ENCODE results near the gene UBTD2. TPM values are rescaled to one million over a fixed set of nuclear protein-coding genes. Genes with fewer than 3 reads are reported as not detected.

UBTD2 gene
- total RNA-seq, 1 donor from 2014 or later = 72.7 TPM

- Mint-ChIP-seq H3K36me3 (ENCODE audit: insufficient read depth) (no peaks in the 10 kb centered on the region), H3K27me3 (peaks cover 24% of the 10 kb centered on the region), H3K9me3 (ENCODE audit: low read depth) (no peaks in the 10 kb centered on the region), H3K4me1 (ENCODE audit: low read depth) (peaks cover 10% of the 10 kb centered on the region), H3K27ac (no peak overlapping the region), H3K4me3 (ENCODE audit: low read depth) (peak overlapping the region; percentile 79)
- TF ChIP-seq, protein P1, sequence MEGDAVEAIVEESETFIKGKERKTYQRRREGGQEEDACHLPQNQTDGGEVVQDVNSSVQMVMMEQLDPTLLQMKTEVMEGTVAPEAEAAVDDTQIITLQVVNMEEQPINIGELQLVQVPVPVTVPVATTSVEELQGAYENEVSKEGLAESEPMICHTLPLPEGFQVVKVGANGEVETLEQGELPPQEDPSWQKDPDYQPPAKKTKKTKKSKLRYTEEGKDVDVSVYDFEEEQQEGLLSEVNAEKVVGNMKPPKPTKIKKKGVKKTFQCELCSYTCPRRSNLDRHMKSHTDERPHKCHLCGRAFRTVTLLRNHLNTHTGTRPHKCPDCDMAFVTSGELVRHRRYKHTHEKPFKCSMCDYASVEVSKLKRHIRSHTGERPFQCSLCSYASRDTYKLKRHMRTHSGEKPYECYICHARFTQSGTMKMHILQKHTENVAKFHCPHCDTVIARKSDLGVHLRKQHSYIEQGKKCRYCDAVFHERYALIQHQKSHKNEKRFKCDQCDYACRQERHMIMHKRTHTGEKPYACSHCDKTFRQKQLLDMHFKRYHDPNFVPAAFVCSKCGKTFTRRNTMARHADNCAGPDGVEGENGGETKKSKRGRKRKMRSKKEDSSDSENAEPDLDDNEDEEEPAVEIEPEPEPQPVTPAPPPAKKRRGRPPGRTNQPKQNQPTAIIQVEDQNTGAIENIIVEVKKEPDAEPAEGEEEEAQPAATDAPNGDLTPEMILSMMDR (IDR thresholded peaks at IDR 0.05; ENCODE audit: unreplicated experiment) = no peak
- no peak for DNase-seq (ENCODE audit: low spot score, unreplicated experiment)
Observed at GRCh38 chr5:172188893-172189692, 94.5 kb downstream of the UBTD2 start.

GRCh38 chr5:172188033-172188892, 95.3 kb downstream of the UBTD2 start, which contains the start of gene STK10:
TSS of gene STK10 (minus strand) at chr5:172188224. CDS start at chr5:172188042, 182 bp downstream.
- Mint-ChIP-seq H3K36me3 (ENCODE audit: insufficient read depth) (no peaks in the 10 kb centered on the region), H3K27ac (peak within 1 kb of the TSS; percentile 59), H3K4me1 (ENCODE audit: low read depth) (peaks cover 10% of the 10 kb centered on the region), H3K27me3 (peaks cover 24% of the 10 kb centered on the region), H3K4me3 (ENCODE audit: low read depth) (peak within 1 kb of the TSS; percentile 83), H3K9me3 (ENCODE audit: low read depth) (no peaks in the 10 kb centered on the region)
- TF ChIP-seq, protein P1 (IDR thresholded peaks at IDR 0.05; ENCODE audit: unreplicated experiment) = peak; percentile 81
- DNase-seq (ENCODE audit: low spot score, unreplicated experiment) = peak; percentile 71

- peak overlapping the region; percentile 83 for H3K4me3 Mint-ChIP-seq (ENCODE audit: low read depth)
Observed at GRCh38 chr5:172187118-172188032, 96.2 kb downstream of the UBTD2 start.

DNA sequence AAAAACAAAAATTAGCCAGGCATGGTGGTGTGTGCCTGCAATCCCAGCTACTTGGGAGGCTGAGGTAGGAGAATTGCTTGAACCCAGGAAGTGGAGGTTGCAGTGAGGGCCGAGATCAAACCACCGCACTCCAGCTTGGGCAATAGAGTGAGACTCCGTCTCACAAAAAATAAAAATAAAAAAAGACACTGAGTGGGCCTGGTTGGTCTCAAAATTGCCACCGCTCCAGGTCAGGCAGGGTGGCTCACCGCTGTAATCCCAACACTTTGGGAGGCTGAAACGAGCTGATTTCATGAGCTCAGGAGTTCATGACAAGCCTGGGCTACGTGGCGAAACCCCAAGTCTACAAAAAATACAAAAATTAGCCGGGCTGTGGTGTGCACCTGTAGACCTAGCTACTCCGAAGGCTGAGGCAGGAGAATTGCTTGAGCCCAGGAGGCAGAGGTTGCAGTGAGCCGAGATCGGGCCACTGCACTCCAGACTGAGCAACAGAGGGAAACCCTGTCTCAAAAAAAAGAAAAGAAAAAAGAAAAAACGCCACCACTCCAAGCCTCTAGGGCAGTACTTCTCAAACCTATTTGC, 97.4 kb downstream of the UBTD2 start:
- no peak for DNase-seq (ENCODE audit: low spot score, unreplicated experiment)
- no peak overlapping the region for H3K27ac Mint-ChIP-seq
- TF ChIP-seq, protein P1 (IDR thresholded peaks at IDR 0.05; ENCODE audit: unreplicated experiment) = no peak
- H3K9me3 Mint-ChIP-seq (ENCODE audit: low read depth) = no peaks in the 10 kb centered on the region
- no peak overlapping the region for H3K4me3 Mint-ChIP-seq (ENCODE audit: low read depth)
- H3K27me3 Mint-ChIP-seq = peaks cover 24% of the 10 kb centered on the region
- no peaks in the 10 kb centered on the region for H3K36me3 Mint-ChIP-seq (ENCODE audit: insufficient read depth)
- H3K4me1 Mint-ChIP-seq (ENCODE audit: low read depth) = peaks cover 10% of the 10 kb centered on the region

More at GRCh38 chr5:172187118-172188032, 96.2 kb downstream of the UBTD2 start:
- Mint-ChIP-seq H3K27ac (peak overlapping the region; percentile 59), H3K9me3 (ENCODE audit: low read depth) (no peaks in the 10 kb centered on the region), H3K27me3 (peaks cover 24% of the 10 kb centered on the region), H3K4me1 (ENCODE audit: low read depth) (peaks cover 10% of the 10 kb centered on the region), H3K36me3 (ENCODE audit: insufficient read depth) (no peaks in the 10 kb centered on the region)
- DNase-seq (ENCODE audit: low spot score, unreplicated experiment) = no peak
- TF ChIP-seq, protein P1 (IDR thresholded peaks at IDR 0.05; ENCODE audit: unreplicated experiment) = no peak
